ENCODE measurements around the gene ZNF813.

DNA sequence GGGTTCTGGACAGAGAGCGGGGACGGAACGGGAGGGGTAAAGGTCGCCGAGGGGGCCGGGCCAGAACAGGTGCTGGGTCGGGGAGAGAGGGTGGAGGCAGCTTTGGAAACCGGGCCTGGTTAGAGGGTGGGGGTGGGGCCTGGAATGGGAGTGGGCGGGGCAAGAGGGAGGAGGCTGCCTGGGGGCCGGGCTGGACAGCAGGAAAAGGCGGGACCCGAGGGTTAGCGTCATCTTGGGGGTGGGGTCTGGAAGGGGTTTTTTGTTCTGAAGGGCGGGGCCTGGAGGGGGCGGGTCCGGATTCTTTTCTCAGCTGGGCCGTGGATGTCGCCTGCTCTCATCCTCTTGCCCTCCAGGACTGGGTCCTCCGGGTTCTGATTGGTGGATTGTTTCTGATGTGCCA, 4.3 kb upstream of the ZNF813 start:
- TF ChIP-seq POLR2AphosphoS5 (IDR thresholded peaks at IDR 0.05; ENCODE audit: low read depth) (peak; percentile 38), EZH2 (IDR thresholded peaks at IDR 0.05; ENCODE audit: low read depth, unreplicated experiment) (no peak), NANOG (IDR thresholded peaks at IDR 0.05; ENCODE audit: borderline replicate concordance) (no peak), EZH2phosphoT487 (IDR thresholded peaks at IDR 0.05; ENCODE audit: unreplicated experiment) (no peak), CREB1 (CRISPR knock-in tag; IDR thresholded peaks at IDR 0.05; ENCODE audit: low read depth) (0 out of 2 replicates have a peak, but pooled peaks have one; percentile 16), ZNF114 (CRISPR knock-in tag; IDR thresholded peaks at IDR 0.05) (no peak), JUNB (IDR thresholded peaks at IDR 0.05; ENCODE audit: unreplicated experiment) (no peak)
- TF ChIP-seq, protein P1, sequence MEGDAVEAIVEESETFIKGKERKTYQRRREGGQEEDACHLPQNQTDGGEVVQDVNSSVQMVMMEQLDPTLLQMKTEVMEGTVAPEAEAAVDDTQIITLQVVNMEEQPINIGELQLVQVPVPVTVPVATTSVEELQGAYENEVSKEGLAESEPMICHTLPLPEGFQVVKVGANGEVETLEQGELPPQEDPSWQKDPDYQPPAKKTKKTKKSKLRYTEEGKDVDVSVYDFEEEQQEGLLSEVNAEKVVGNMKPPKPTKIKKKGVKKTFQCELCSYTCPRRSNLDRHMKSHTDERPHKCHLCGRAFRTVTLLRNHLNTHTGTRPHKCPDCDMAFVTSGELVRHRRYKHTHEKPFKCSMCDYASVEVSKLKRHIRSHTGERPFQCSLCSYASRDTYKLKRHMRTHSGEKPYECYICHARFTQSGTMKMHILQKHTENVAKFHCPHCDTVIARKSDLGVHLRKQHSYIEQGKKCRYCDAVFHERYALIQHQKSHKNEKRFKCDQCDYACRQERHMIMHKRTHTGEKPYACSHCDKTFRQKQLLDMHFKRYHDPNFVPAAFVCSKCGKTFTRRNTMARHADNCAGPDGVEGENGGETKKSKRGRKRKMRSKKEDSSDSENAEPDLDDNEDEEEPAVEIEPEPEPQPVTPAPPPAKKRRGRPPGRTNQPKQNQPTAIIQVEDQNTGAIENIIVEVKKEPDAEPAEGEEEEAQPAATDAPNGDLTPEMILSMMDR (conservative IDR thresholded peaks at IDR 0.05; ENCODE audit: low read depth in 2 of 2): no peak
- TF ChIP-seq, protein P2, sequence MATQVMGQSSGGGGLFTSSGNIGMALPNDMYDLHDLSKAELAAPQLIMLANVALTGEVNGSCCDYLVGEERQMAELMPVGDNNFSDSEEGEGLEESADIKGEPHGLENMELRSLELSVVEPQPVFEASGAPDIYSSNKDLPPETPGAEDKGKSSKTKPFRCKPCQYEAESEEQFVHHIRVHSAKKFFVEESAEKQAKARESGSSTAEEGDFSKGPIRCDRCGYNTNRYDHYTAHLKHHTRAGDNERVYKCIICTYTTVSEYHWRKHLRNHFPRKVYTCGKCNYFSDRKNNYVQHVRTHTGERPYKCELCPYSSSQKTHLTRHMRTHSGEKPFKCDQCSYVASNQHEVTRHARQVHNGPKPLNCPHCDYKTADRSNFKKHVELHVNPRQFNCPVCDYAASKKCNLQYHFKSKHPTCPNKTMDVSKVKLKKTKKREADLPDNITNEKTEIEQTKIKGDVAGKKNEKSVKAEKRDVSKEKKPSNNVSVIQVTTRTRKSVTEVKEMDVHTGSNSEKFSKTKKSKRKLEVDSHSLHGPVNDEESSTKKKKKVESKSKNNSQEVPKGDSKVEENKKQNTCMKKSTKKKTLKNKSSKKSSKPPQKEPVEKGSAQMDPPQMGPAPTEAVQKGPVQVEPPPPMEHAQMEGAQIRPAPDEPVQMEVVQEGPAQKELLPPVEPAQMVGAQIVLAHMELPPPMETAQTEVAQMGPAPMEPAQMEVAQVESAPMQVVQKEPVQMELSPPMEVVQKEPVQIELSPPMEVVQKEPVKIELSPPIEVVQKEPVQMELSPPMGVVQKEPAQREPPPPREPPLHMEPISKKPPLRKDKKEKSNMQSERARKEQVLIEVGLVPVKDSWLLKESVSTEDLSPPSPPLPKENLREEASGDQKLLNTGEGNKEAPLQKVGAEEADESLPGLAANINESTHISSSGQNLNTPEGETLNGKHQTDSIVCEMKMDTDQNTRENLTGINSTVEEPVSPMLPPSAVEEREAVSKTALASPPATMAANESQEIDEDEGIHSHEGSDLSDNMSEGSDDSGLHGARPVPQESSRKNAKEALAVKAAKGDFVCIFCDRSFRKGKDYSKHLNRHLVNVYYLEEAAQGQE (IDR thresholded peaks at IDR 0.05; ENCODE audit: unreplicated experiment): no peak
- TF ChIP-seq, protein P3, sequence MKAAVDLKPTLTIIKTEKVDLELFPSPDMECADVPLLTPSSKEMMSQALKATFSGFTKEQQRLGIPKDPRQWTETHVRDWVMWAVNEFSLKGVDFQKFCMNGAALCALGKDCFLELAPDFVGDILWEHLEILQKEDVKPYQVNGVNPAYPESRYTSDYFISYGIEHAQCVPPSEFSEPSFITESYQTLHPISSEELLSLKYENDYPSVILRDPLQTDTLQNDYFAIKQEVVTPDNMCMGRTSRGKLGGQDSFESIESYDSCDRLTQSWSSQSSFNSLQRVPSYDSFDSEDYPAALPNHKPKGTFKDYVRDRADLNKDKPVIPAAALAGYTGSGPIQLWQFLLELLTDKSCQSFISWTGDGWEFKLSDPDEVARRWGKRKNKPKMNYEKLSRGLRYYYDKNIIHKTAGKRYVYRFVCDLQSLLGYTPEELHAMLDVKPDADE (IDR thresholded peaks at IDR 0.05): no peak
- TF ChIP-seq, protein P4, sequence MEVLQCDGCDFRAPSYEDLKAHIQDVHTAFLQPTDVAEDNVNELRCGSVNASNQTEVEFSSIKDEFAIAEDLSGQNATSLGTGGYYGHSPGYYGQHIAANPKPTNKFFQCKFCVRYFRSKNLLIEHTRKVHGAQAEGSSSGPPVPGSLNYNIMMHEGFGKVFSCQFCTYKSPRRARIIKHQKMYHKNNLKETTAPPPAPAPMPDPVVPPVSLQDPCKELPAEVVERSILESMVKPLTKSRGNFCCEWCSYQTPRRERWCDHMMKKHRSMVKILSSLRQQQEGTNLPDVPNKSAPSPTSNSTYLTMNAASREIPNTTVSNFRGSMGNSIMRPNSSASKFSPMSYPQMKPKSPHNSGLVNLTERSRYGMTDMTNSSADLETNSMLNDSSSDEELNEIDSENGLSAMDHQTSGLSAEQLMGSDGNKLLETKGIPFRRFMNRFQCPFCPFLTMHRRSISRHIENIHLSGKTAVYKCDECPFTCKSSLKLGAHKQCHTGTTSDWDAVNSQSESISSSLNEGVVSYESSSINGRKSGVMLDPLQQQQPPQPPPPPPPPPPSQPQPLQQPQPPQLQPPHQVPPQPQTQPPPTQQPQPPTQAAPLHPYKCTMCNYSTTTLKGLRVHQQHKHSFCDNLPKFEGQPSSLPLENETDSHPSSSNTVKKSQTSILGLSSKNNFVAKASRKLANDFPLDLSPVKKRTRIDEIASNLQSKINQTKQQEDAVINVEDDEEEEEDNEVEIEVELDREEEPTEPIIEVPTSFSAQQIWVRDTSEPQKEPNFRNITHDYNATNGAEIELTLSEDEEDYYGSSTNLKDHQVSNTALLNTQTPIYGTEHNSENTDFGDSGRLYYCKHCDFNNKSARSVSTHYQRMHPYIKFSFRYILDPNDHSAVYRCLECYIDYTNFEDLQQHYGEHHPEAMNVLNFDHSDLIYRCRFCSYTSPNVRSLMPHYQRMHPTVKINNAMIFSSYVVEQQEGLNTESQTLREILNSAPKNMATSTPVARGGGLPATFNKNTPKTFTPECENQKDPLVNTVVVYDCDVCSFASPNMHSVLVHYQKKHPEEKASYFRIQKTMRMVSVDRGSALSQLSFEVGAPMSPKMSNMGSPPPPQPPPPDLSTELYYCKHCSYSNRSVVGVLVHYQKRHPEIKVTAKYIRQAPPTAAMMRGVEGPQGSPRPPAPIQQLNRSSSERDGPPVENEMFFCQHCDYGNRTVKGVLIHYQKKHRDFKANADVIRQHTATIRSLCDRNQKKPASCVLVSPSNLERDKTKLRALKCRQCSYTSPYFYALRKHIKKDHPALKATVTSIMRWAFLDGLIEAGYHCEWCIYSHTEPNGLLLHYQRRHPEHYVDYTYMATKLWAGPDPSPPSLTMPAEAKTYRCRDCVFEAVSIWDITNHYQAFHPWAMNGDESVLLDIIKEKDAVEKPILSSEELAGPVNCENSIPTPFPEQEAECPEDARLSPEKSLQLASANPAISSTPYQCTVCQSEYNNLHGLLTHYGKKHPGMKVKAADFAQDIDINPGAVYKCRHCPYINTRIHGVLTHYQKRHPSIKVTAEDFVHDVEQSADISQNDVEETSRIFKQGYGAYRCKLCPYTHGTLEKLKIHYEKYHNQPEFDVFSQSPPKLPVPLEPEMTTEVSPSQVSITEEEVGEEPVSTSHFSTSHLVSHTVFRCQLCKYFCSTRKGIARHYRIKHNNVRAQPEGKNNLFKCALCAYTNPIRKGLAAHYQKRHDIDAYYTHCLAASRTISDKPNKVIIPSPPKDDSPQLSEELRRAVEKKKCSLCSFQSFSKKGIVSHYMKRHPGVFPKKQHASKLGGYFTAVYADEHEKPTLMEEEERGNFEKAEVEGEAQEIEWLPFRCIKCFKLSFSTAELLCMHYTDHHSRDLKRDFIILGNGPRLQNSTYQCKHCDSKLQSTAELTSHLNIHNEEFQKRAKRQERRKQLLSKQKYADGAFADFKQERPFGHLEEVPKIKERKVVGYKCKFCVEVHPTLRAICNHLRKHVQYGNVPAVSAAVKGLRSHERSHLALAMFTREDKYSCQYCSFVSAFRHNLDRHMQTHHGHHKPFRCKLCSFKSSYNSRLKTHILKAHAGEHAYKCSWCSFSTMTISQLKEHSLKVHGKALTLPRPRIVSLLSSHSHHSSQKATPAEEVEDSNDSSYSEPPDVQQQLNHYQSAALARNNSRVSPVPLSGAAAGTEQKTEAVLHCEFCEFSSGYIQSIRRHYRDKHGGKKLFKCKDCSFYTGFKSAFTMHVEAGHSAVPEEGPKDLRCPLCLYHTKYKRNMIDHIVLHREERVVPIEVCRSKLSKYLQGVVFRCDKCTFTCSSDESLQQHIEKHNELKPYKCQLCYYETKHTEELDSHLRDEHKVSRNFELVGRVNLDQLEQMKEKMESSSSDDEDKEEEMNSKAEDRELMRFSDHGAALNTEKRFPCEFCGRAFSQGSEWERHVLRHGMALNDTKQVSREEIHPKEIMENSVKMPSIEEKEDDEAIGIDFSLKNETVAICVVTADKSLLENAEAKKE (CRISPR knock-in tag; IDR thresholded peaks at IDR 0.05): no peak

All from GM23338 (cell line).